GM12878 (cell line): Measurements from ENCODE around the gene UGT1A8. TPM values are rescaled to one million over a fixed set of nuclear protein-coding genes. Genes with fewer than 3 reads are reported as not detected.

ENCODE experiments used
- ATAC-seq: fragments of 200-7000 bp; cut with Tn5 transposase; 3 replicates; pipeline ENCODE4 v1.9.1; 2020; ENCODE audit warnings: mild to moderate bottlenecking, moderate library complexity
- BruUV-seq: library from RNA; stranded (reverse); fragments of 400-500 nt; replicated peaks from 2 replicates; lab custom pipeline; 2021; lab: Mats Ljungman, UMichigan
- CTCF ChIA-PET: fragments of 300-600 bp; sonication (Branson Sonifier 250); formaldehyde crosslinking; extraction: SDS; loops from one replicate; lab custom pipeline; 2021; ENCODE audit warnings: inconsistent platforms; lab: Yijun Ruan, JAX
- POLR2A ChIA-PET: fragments of 350-600 bp; formaldehyde crosslinking; extraction: SDS; loops from one replicate; lab custom pipeline; 2021; ENCODE audit warnings: inconsistent platforms; lab: Charles Lee
- RAD21 ChIA-PET: fragments of 300-600 bp; sonication (Branson Sonifier 250); formaldehyde crosslinking; loops from one replicate; lab custom pipeline; 2023; ENCODE audit warnings: antibody characterized with exemption; ENCODE audit not compliant: unreplicated experiment; lab: Charles Lee
- SMC1A ChIA-PET: fragments of 300-600 bp; sonication (Branson Sonifier 250); formaldehyde crosslinking; loops from one replicate; lab custom pipeline; 2023; ENCODE audit not compliant: unreplicated experiment, uncharacterized antibody; lab: Charles Lee
- DNase-seq: peaks from one replicate; pipeline ENCODE4 v3.0.0-alpha.2; 2011; ENCODE audit warnings: low read depth, low spot score
- FAIRE-seq: peaks from 3 replicates; lab custom pipeline; 2011; peaks lifted over from hg19 to GRCh38; lab: Jason Lieb, UNC
- H2AFZ ChIP-seq: 2 replicates; pipeline ENCODE4 v1.6.0; 2011; ENCODE audit warnings: low read depth, low read length, control low read depth; ENCODE audit not compliant: control insufficient read depth
- H3K27ac ChIP-seq: 2 replicates; pipeline ENCODE4 v1.5.1; 2011; ENCODE audit warnings: control low read depth; ENCODE audit not compliant: control insufficient read depth, insufficient read depth
- H3K27me3 ChIP-seq, 2 experiments: replicated peaks in 1 of 2; 2 replicates each; pipeline versions ENCODE4 v1.6.0 to v1.6.1; 2011; ENCODE audit warnings: low read length in 1 of 2; ENCODE audit not compliant: control insufficient read depth in 2 of 2, insufficient read depth in 2 of 2
- H3K36me3 ChIP-seq, 2 experiments: 2 replicates each; pipeline ENCODE4 v1.5.1; 2011; ENCODE audit warnings: low read length in 1 of 2; ENCODE audit not compliant: control insufficient read depth in 2 of 2, insufficient read depth in 2 of 2
- H3K4me1 ChIP-seq: 2 replicates; pipeline ENCODE4 v1.6.1; 2011; ENCODE audit warnings: mild to moderate bottlenecking, low read length, moderate library complexity, mixed read lengths; ENCODE audit not compliant: control insufficient read depth, insufficient read depth
- H3K4me2 ChIP-seq: 2 replicates; pipeline ENCODE4 v1.6.0; 2011; ENCODE audit warnings: control low read depth; ENCODE audit not compliant: control insufficient read depth, insufficient read depth
- H3K4me3 ChIP-seq: fragments of 200-600 bp; sonication (generic); 2 replicates; pipeline ENCODE4 v1.5.1; 2016
- H3K79me2 ChIP-seq: 2 replicates; pipeline ENCODE4 v1.6.0; 2011; ENCODE audit warnings: low read length; ENCODE audit not compliant: control insufficient read depth, insufficient read depth
- H3K9ac ChIP-seq: 2 replicates; pipeline ENCODE4 v1.8.0; 2011; ENCODE audit warnings: low read length, control low read depth, mixed read lengths; ENCODE audit not compliant: control insufficient read depth, insufficient read depth
- H3K9me3 ChIP-seq: replicated peaks from 3 replicates; pipeline ENCODE4 v1.5.1; 2011; ENCODE audit warnings: mild to moderate bottlenecking, low read length; ENCODE audit not compliant: control insufficient read depth, insufficient read depth
- H4K20me1 ChIP-seq: 2 replicates; pipeline ENCODE4 v1.6.0; 2011; ENCODE audit not compliant: control insufficient read depth, insufficient read depth
- CEBPB ChIP-seq, 2 experiments: fragments of 150-350 bp in 1 of 2; IDR thresholded peaks; 2 replicates each; pipeline ENCODE4 v1.6.1; 2012 to 2014; ENCODE audit warnings: low read depth in 2 of 2, low read length in 2 of 2, borderline replicate concordance in 1 of 2, inconsistent platforms in 1 of 2
- CHD2 ChIP-seq: IDR thresholded peaks from 2 replicates; pipeline ENCODE4 v1.6.1; 2011; ENCODE audit warnings: low read depth, low read length, improper control_type of control experiment, borderline replicate concordance
- FOXM1 ChIP-seq: IDR thresholded peaks from 2 replicates; pipeline ENCODE4 v1.6.1; 2012; ENCODE audit warnings: low read depth, mild to moderate bottlenecking, inconsistent platforms, low read length, moderate library complexity
- IRF5 ChIP-seq: fragments of 450-650 bp; IDR thresholded peaks from 2 replicates; pipeline ENCODE4 v1.6.1; 2017; ENCODE audit warnings: borderline replicate concordance
- MLLT1 ChIP-seq: fragments of 450-650 bp; IDR thresholded peaks from 2 replicates; pipeline ENCODE4 v1.6.1; 2016; ENCODE audit warnings: mild to moderate bottlenecking
- NFYB ChIP-seq: IDR thresholded peaks from 2 replicates; pipeline ENCODE4 v1.6.1; 2011; ENCODE audit warnings: low read depth, mild to moderate bottlenecking, low read length, improper control_type of control experiment, moderate library complexity; ENCODE audit not compliant: insufficient read depth
- SRF ChIP-seq, 2 experiments: IDR thresholded peaks; 2 replicates each; pipeline ENCODE4 v1.6.1; 2011; ENCODE audit warnings: low read depth in 2 of 2, low read length in 2 of 2, mild to moderate bottlenecking in 1 of 2, moderate library complexity in 1 of 2
- TARDBP ChIP-seq: IDR thresholded peaks from 2 replicates; pipeline ENCODE4 v1.6.1; 2016; ENCODE audit warnings: borderline replicate concordance
- WGBS: methylation state at CpG from one replicate; pipeline ENCODE4 v1.1.6; 2016; ENCODE audit warnings: low lambda C conversion rate; ENCODE audit not compliant: insufficient replicate concordance, insufficient coverage; ENCODE audit errors: missing lambda C conversion rate; 5-methylcytosine and 5-hydroxymethylcytosine counted together
- in situ Hi-C: fragments of 300-500 bp; cut with MboI; formaldehyde crosslinking; loops from 9 replicates; pipeline ENCODE4 v1.14.3; 2018; ENCODE audit warnings: mixed read lengths
- intact Hi-C: fragments of 100-400 bp; cut with micrococcal nuclease; formaldehyde crosslinking; loops from one replicate; pipeline ENCODE4 v1.14.2; 2022; ENCODE audit not compliant: unreplicated experiment
- polyA plus RNA-seq, 11 experiments: library from polyadenylated mRNA; depleted of rRNA in 4 of 11; unstranded in 6 of 11; stranded (reverse) in 5 of 11; fragments of >200 nt; fragmentation: Nextera tagmentation in 4 of 11; fragmentation: Illumina TruSeq in 1 of 11; extraction: Ambion mirVana in 4 of 11; extraction: Trizol in 1 of 11; gene quantifications; 1 replicate in 1 of 11; 2 replicates in 10 of 11; pipeline versions ENCODE4 v1.2.1 to v1.2.3, GENCODE V29; 2011 to 2016; ENCODE audit warnings: inconsistent platforms in 2 of 11, missing spikeins in 2 of 11, low read depth in 1 of 11
- total RNA-seq, 4 experiments: library from RNA; depleted of rRNA in 3 of 4; stranded (reverse); fragments of >200 nt in 3 of 4; fragmentation: Illumina TruSeq in 1 of 4; extraction: Trizol in 1 of 4; gene quantifications; 2 replicates each; pipeline versions ENCODE4 v1.2.1 to v1.2.3, GENCODE V29; 2013 to 2021

Gene UGT1A8
- total and polyA plus RNA-seq, 10 of the 15 experiments (the other 5 are each of a cell fraction or from before 2014, with no cell fraction given): not detected

- TF ChIP-seq NFYB (no peak), TARDBP (no peak), FOXM1 (no peak), CHD2 (no peak), CEBPB (IDR thresholded peaks at IDR 0.05; ENCODE audit: borderline replicate concordance in 1 of 2, low read depth in 2 of 2, low read length in 2 of 2) (no peak)
These were observed 194.3 kb downstream of the UGT1A8 start (continued) for GRCh38 chr2:233811732-233812131.

GRCh38 chr2:233813236-233814055 is 196.0 kb downstream of the UGT1A8 start:
- no peak overlapping the region for H3K9ac ChIP-seq
- H3K4me1 ChIP-seq: no peaks in the 10 kb centered on the region
- H3K4me3 ChIP-seq: no peak overlapping the region
- RAD21 ChIA-PET: no interaction called here
- H3K36me3 ChIP-seq: no peaks in the 10 kb centered on the region
- H4K20me1 ChIP-seq: no peaks in the 10 kb centered on the region
- 22% methylated on average over 3 of the region's 3 CpGs for WGBS
- H3K27me3 ChIP-seq: no peaks in the 10 kb centered on the region; a peak in 1 of 4 replicates
- TF ChIP-seq IRF5 (no peak), SRF (IDR thresholded peaks at IDR 0.05; ENCODE audit: low read depth in 2 of 2, low read length in 2 of 2) (no peak), MLLT1 (no peak)
- TF ChIP-seq, all 136 proteins: peak for 0
- Histone ChIP-seq H2AFZ (no peak overlapping the region), H3K4me2 (no peak overlapping the region), H3K9me3 (no peaks in the 10 kb centered on the region), H3K27ac (no peak overlapping the region), H3K79me2 (no peaks in the 10 kb centered on the region)
- ChIA-PET CTCF (interaction anchor here (1.3 kb wide), 1 partner anchor 44 kb away, joined by 3 read pairs; no protein-coding TSS in a partner anchor), SMC1A (interaction anchor here (0.6 kb wide), 1 partner anchor 21 kb away, joined by 3 read pairs; no protein-coding TSS in a partner anchor), POLR2A (no interaction called here)
- in situ Hi-C loops (no loop called here), intact Hi-C loops (no loop called here)
- FAIRE-seq (no peak), DNase-seq (no peak), ATAC-seq (no peak)
- no TSS peak for BruUV-seq
